ENCODE results near the gene STARD13. TPM values are rescaled to one million over a fixed set of nuclear protein-coding genes. Genes with fewer than 3 reads are reported as not detected.
A peak's percentile ranks its signal among the peaks of the same experiment; 100 is the strongest.

Gene STARD13
- total RNA-seq, 1 experiment from 2014 or later, result 26.6 TPM

DNA sequence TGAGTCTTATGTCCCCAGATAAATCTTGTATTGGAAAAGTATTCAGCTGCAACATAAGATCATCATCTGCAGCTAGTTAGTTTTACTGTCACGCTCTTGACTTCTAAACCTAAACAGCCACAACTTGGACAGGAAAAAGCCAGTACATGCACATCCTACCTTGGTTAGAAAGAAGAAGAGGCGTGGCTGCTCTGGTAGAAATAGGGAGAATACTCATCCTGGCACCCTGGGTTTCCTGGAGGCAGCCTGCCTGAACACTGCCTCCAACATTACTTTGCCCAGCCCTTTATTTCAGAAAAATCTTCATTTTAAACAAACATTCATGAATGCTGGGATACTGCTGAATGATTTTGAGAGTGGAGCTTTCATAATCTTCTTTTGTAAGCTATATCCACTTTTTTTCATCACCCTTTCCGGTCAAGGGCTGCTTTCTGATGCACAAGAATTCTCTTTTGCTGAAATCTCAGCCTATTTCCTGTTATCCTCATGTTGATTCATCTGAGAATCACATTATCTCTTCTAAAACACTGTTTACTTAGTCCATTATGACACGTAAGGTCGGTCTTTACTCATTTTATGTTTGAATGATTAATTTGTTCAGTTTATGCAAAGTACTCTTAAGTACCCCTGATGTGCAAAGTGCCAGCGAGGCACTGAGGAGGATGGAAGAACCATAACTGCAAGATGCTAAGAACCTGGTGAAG is 55.2 kb downstream of the STARD13 start:
- H4K20me1 ChIP-seq (ENCODE audit: low read length), result no peaks in the 10 kb centered on the region
- H3F3A ChIP-seq (ENCODE audit: low read length, unreplicated experiment), result no peaks in the 10 kb centered on the region
- H3K4me3 ChIP-seq (ENCODE audit: low read length), result no peak overlapping the region; the same call in 1 of the 2 replicates
- H3K79me2 ChIP-seq (ENCODE audit: low read length), result peaks cover 74% of the 10 kb centered on the region
- H3K27me3 ChIP-seq (ENCODE audit: low read length), result no peaks in the 10 kb centered on the region
- POLR2A ChIA-PET (ENCODE audit: unreplicated experiment), result interaction anchor here (0.6 to 1.0 kb wide), 2 partner anchors 55 to 1233 kb away, joined by 5 read pairs; partner anchors contain the start of gene STARD13
- intact Hi-C loops (cut with micrococcal nuclease), result loop anchor here (1.0 to 2.0 kb wide), 2 partner anchors 118 to 312 kb away; no protein-coding TSS in a partner anchor
- TSS peak; percentile 43 for BruUV-seq (replicated peaks)
- TF ChIP-seq, protein P1, sequence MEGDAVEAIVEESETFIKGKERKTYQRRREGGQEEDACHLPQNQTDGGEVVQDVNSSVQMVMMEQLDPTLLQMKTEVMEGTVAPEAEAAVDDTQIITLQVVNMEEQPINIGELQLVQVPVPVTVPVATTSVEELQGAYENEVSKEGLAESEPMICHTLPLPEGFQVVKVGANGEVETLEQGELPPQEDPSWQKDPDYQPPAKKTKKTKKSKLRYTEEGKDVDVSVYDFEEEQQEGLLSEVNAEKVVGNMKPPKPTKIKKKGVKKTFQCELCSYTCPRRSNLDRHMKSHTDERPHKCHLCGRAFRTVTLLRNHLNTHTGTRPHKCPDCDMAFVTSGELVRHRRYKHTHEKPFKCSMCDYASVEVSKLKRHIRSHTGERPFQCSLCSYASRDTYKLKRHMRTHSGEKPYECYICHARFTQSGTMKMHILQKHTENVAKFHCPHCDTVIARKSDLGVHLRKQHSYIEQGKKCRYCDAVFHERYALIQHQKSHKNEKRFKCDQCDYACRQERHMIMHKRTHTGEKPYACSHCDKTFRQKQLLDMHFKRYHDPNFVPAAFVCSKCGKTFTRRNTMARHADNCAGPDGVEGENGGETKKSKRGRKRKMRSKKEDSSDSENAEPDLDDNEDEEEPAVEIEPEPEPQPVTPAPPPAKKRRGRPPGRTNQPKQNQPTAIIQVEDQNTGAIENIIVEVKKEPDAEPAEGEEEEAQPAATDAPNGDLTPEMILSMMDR (conservative IDR thresholded peaks at IDR 0.05; ENCODE audit: low read depth, low read length), result no peak
- TF ChIP-seq EZH2phosphoT487 (IDR thresholded peaks at IDR 0.05; ENCODE audit: borderline replicate concordance, low read length) (no peak), EZH2 (IDR thresholded peaks at IDR 0.05; ENCODE audit: low read length, unreplicated experiment) (no peak)
- peak overlapping the region; percentile 70 for H3K9ac ChIP-seq (ENCODE audit: low read length)
- peaks cover 14% of the 10 kb centered on the region for H3K36me3 ChIP-seq (ENCODE audit: low read depth, low read length)
- DNase-seq (peak; percentile 63), ATAC-seq (peak; percentile 64)
- CTCF ChIA-PET, result interaction anchor here (1.4 kb wide), 1 partner anchor 312 kb away, joined by 3 read pairs; no protein-coding TSS in a partner anchor
- peak overlapping the region; percentile 94 for H3K27ac ChIP-seq (ENCODE audit: low read length)
- H2AFZ ChIP-seq (ENCODE audit: low read length), result no peak overlapping the region
- no peaks in the 10 kb centered on the region for H3K9me2 ChIP-seq (replicated peaks; ENCODE audit: low read length)
- H3K4me1 ChIP-seq (ENCODE audit: insufficient read depth, low read length), result peaks cover 54% of the 10 kb centered on the region
- H3K4me2 ChIP-seq (ENCODE audit: low read length), result peak overlapping the region; percentile 53
- H3K9me3 ChIP-seq (ENCODE audit: low read length), result no peaks in the 10 kb centered on the region

DNA sequence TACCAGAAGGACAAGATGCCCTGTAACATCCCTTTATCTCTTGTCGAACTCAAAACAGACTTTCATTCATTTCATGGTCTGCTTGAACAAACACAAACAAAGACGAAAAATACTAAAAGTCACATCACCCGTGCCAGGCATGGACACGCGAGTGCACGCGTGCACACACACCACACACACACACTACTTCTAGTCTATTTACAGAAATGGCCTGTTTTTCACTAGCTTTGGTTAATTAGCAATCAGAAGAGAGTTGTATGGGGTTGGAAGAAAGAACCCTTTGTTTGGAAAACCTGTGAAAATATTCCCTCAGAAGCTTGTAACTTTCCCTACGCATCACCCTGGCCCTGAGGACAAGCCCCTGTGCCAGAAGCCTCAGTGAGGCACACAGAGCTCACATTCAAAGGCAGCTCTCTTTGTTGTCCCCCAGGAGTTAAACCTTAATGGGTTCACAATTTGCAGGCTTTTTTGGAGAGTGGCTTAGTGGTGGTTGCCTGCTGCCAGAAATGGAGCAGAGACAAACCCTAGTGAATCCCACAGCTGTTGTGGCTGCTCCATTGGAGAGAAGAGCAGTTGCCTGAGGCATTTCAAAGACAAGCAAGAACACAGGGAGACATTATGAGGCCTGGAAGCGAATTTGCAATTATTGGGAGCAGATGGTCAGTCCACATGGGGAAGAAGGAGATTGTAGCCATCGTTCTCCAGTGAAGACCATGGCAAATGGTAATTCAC is 55.9 kb downstream of the STARD13 start:
- CTCF ChIA-PET, result interaction anchor here (1.4 kb wide), 1 partner anchor 313 kb away, joined by 3 read pairs; no protein-coding TSS in a partner anchor
- Histone ChIP-seq H3K36me3 (ENCODE audit: low read depth, low read length) (peaks cover 15% of the 10 kb centered on the region), H3K4me3 (ENCODE audit: low read length) (no peak overlapping the region; the same call in 1 of the 2 replicates), H3K27ac (ENCODE audit: low read length) (peak overlapping the region; percentile 94), H3K27me3 (ENCODE audit: low read length) (no peaks in the 10 kb centered on the region), H3K79me2 (ENCODE audit: low read length) (peaks cover 73% of the 10 kb centered on the region), H4K20me1 (ENCODE audit: low read length) (no peaks in the 10 kb centered on the region), H3K9me3 (ENCODE audit: low read length) (no peaks in the 10 kb centered on the region), H3K9ac (ENCODE audit: low read length) (peak overlapping the region; percentile 70), H2AFZ (ENCODE audit: low read length) (no peak overlapping the region), H3K9me2 (replicated peaks; ENCODE audit: low read length) (no peaks in the 10 kb centered on the region), H3K4me2 (ENCODE audit: low read length) (peak overlapping the region; percentile 53), H3F3A (ENCODE audit: low read length, unreplicated experiment) (no peaks in the 10 kb centered on the region), H3K4me1 (ENCODE audit: insufficient read depth, low read length) (peaks cover 47% of the 10 kb centered on the region)
- TF ChIP-seq EZH2 (IDR thresholded peaks at IDR 0.05; ENCODE audit: low read length, unreplicated experiment), result no peak
- TF ChIP-seq, protein P1 (conservative IDR thresholded peaks at IDR 0.05; ENCODE audit: low read depth, low read length), result no peak
- no peak for TF ChIP-seq EZH2phosphoT487 (IDR thresholded peaks at IDR 0.05; ENCODE audit: borderline replicate concordance, low read length)
- intact Hi-C loops (cut with micrococcal nuclease), result loop anchor here (1.0 to 5.0 kb wide), 3 partner anchors 119 to 313 kb away; no protein-coding TSS in a partner anchor
- no peak for ATAC-seq
- POLR2A ChIA-PET (ENCODE audit: unreplicated experiment), result interaction anchor here (0.6 to 1.0 kb wide), 3 partner anchors 55 to 1234 kb away, joined by 4 to 5 read pairs (median 5); partner anchors contain the start of gene STARD13
- no peak for DNase-seq
- no TSS peak for BruUV-seq (replicated peaks)
